ENCODE measurements around the gene MTHFR. TPM values are rescaled to one million over a fixed set of nuclear protein-coding genes. Genes with fewer than 3 reads are reported as not detected.

The MTHFR gene
- total RNA-seq, 1 donor from 2014 or later, result 27.2 TPM

- TF ChIP-seq CTCF (IDR thresholded peaks at IDR 0.05; ENCODE audit: unreplicated experiment), result no peak
- H3K9me3 Mint-ChIP-seq (ENCODE audit: unreplicated experiment), result no peaks in the 10 kb centered on the region
- H3K27ac Mint-ChIP-seq (ENCODE audit: unreplicated experiment), result no peak overlapping the region
- H3K36me3 Mint-ChIP-seq (ENCODE audit: low read depth, unreplicated experiment), result no peaks in the 10 kb centered on the region
- no peaks in the 10 kb centered on the region for H3K4me1 Mint-ChIP-seq (ENCODE audit: unreplicated experiment)
- H3K27me3 Mint-ChIP-seq (ENCODE audit: unreplicated experiment), result peaks cover 9% of the 10 kb centered on the region
- H3K4me3 Mint-ChIP-seq (ENCODE audit: unreplicated experiment), result no peak overlapping the region
- no peak for DNase-seq (ENCODE audit: low spot score)
Observed at GRCh38 chr1:11769274-11769673, 36.5 kb downstream of the MTHFR start.

GRCh38 chr1:11768821-11769220, 36.9 kb downstream of the MTHFR start:
- H3K36me3 Mint-ChIP-seq (ENCODE audit: low read depth, unreplicated experiment), result no peaks in the 10 kb centered on the region
- TF ChIP-seq CTCF (IDR thresholded peaks at IDR 0.05; ENCODE audit: unreplicated experiment), result no peak
- H3K27ac Mint-ChIP-seq (ENCODE audit: unreplicated experiment), result no peak overlapping the region
- DNase-seq (ENCODE audit: low spot score), result no peak
- H3K9me3 Mint-ChIP-seq (ENCODE audit: unreplicated experiment), result no peaks in the 10 kb centered on the region
- H3K4me1 Mint-ChIP-seq (ENCODE audit: unreplicated experiment), result no peaks in the 10 kb centered on the region
- peaks cover 13% of the 10 kb centered on the region for H3K27me3 Mint-ChIP-seq (ENCODE audit: unreplicated experiment)
- H3K4me3 Mint-ChIP-seq (ENCODE audit: unreplicated experiment), result no peak overlapping the region

GRCh38 chr1:11767922-11768704, 37.7 kb downstream of the MTHFR start:
- no peak overlapping the region for H3K27ac Mint-ChIP-seq (ENCODE audit: unreplicated experiment)
- no peak for DNase-seq (ENCODE audit: low spot score)
- no peaks in the 10 kb centered on the region for H3K9me3 Mint-ChIP-seq (ENCODE audit: unreplicated experiment)
- H3K36me3 Mint-ChIP-seq (ENCODE audit: low read depth, unreplicated experiment), result no peaks in the 10 kb centered on the region
- TF ChIP-seq CTCF (IDR thresholded peaks at IDR 0.05; ENCODE audit: unreplicated experiment), result no peak
- H3K4me3 Mint-ChIP-seq (ENCODE audit: unreplicated experiment), result no peak overlapping the region
- no peaks in the 10 kb centered on the region for H3K4me1 Mint-ChIP-seq (ENCODE audit: unreplicated experiment)
- H3K27me3 Mint-ChIP-seq (ENCODE audit: unreplicated experiment), result peaks cover 18% of the 10 kb centered on the region

- H3K27me3 Mint-ChIP-seq (ENCODE audit: unreplicated experiment), result peaks cover 21% of the 10 kb centered on the region
Observed at GRCh38 chr1:11766429-11766776, 39.4 kb downstream of the MTHFR start.

More at GRCh38 chr1:11766429-11766776, 39.4 kb downstream of the MTHFR start:
- no peak for TF ChIP-seq CTCF (IDR thresholded peaks at IDR 0.05; ENCODE audit: unreplicated experiment)
- H3K27ac Mint-ChIP-seq (ENCODE audit: unreplicated experiment), result no peak overlapping the region
- no peak for DNase-seq (ENCODE audit: low spot score)
- H3K36me3 Mint-ChIP-seq (ENCODE audit: low read depth, unreplicated experiment), result no peaks in the 10 kb centered on the region
- no peak overlapping the region for H3K4me3 Mint-ChIP-seq (ENCODE audit: unreplicated experiment)
- H3K9me3 Mint-ChIP-seq (ENCODE audit: unreplicated experiment), result no peaks in the 10 kb centered on the region
- no peaks in the 10 kb centered on the region for H3K4me1 Mint-ChIP-seq (ENCODE audit: unreplicated experiment)
